SU-DHL-6 (cell line): ENCODE results near the gene DPF1.

Experiments used
- H2AFZ ChIP-seq: fragments of 200-600 bp; sonication (generic); 2 replicates; pipeline ENCODE4 v1.6.1; 2014; ENCODE audit warnings: low read depth, mild to moderate bottlenecking, moderate library complexity, mixed read lengths, antibody characterized with exemption, low read length; ENCODE audit not compliant: severe bottlenecking
- H3F3A ChIP-seq: fragments of 200-600 bp; shearing (Covaris generic); 2 replicates; pipeline ENCODE4 v1.6.0; 2016; ENCODE audit warnings: antibody characterized with exemption, mild to moderate bottlenecking; ENCODE audit not compliant: insufficient read depth
- H3K27ac ChIP-seq: fragments of 200-600 bp; sonication (generic); 2 replicates; pipeline ENCODE4 v1.5.1; 2016; ENCODE audit warnings: low read depth, mild to moderate bottlenecking, low read length, moderate library complexity, mixed read lengths
- H3K27me3 ChIP-seq: fragments of 200-600 bp; sonication (generic), shearing (Covaris generic); 2 replicates; pipeline ENCODE4 v1.6.0; 2014; ENCODE audit warnings: mild to moderate bottlenecking, low read length
- H3K36me3 ChIP-seq: fragments of 200-600 bp; sonication (generic); 2 replicates; pipeline ENCODE4 v1.6.1; 2014; ENCODE audit warnings: mild to moderate bottlenecking, low read length, mixed read lengths
- H3K4me2 ChIP-seq: fragments of 300-600, 200-600 bp; shearing (Covaris generic), sonication (generic); 2 replicates; pipeline ENCODE4 v1.6.0; 2014; ENCODE audit warnings: low read length, low read depth, mild to moderate bottlenecking; ENCODE audit not compliant: poor library complexity, severe bottlenecking
- H3K4me3 ChIP-seq: fragments of 200-600 bp; sonication (generic); 2 replicates; pipeline ENCODE4 v1.5.1; 2014; ENCODE audit warnings: antibody characterized with exemption, low read length, mild to moderate bottlenecking, mixed read lengths; ENCODE audit not compliant: insufficient read depth, poor library complexity, severe bottlenecking
- H3K79me2 ChIP-seq: fragments of 200-600 bp; sonication (generic); 2 replicates; pipeline ENCODE4 v1.6.1; 2014; ENCODE audit warnings: mild to moderate bottlenecking, low read length, moderate library complexity; ENCODE audit not compliant: insufficient read depth
- H3K9ac ChIP-seq: fragments of 200-600 bp; sonication (generic); 2 replicates; pipeline ENCODE4 v1.7.0; 2014; ENCODE audit warnings: mild to moderate bottlenecking, low read length
- H3K9me2 ChIP-seq: fragments of 200-600 bp; sonication (generic); replicated peaks from 2 replicates; pipeline ENCODE4 v1.6.1; 2014; ENCODE audit warnings: low read length; ENCODE audit not compliant: insufficient read depth
- H3K9me3 ChIP-seq: fragments of 200-600 bp; sonication (generic); 2 replicates; pipeline ENCODE4 v1.6.1; 2014; ENCODE audit warnings: low read length, mixed read lengths; ENCODE audit not compliant: insufficient read depth
- H4K20me1 ChIP-seq: fragments of 200-600 bp; sonication (generic); 2 replicates; pipeline ENCODE4 v1.6.1; 2014; ENCODE audit warnings: low read depth, mild to moderate bottlenecking, antibody characterized with exemption, low read length, moderate library complexity, mixed read lengths
- EZH2phosphoT487 ChIP-seq: fragments of 200-600 bp; sonication (generic), shearing (Covaris generic); conservative IDR thresholded peaks from 2 replicates; pipeline ENCODE4 v1.6.1; 2018; ENCODE audit warnings: mild to moderate bottlenecking, antibody characterized with exemption, low read length, moderate library complexity, mixed read lengths
- TF ChIP-seq, protein P1 (sequence below): fragments of 200-600 bp; sonication (generic); IDR thresholded peaks from one replicate; pipeline ENCODE4 v1.5.1; 2017; ENCODE audit warnings: antibody characterized with exemption, mild to moderate bottlenecking, low read length, moderate library complexity; ENCODE audit not compliant: insufficient read depth, poor library complexity, severe bottlenecking

The DPF1 gene

DNA sequence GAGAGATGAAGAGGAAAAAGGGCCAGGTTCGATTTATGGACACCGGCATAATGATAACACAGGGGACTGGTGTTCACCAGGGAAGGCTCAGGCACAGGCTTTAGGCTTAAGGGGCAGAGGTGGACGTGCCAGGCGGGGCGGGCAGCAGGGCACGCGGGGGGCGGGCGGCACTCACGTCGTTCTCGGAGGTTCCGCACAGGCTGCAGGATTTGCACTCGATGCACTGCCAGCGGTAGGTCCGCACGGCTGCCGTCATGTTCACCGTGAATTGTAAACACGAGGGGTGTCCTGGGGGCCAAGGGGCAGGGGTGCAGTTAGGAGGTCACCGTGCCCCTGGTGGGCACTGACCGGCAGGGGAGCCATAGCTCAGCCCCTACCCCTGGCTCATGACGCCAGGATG, 10.6 kb downstream of the DPF1 start:
- no peak overlapping the region for H3K4me2 ChIP-seq
- no peak overlapping the region for H3K27ac ChIP-seq
- no peaks in the 10 kb centered on the region for H3K9me3 ChIP-seq
- H2AFZ ChIP-seq, result no peak overlapping the region
- no peak for TF ChIP-seq EZH2phosphoT487
- TF ChIP-seq, protein P1, sequence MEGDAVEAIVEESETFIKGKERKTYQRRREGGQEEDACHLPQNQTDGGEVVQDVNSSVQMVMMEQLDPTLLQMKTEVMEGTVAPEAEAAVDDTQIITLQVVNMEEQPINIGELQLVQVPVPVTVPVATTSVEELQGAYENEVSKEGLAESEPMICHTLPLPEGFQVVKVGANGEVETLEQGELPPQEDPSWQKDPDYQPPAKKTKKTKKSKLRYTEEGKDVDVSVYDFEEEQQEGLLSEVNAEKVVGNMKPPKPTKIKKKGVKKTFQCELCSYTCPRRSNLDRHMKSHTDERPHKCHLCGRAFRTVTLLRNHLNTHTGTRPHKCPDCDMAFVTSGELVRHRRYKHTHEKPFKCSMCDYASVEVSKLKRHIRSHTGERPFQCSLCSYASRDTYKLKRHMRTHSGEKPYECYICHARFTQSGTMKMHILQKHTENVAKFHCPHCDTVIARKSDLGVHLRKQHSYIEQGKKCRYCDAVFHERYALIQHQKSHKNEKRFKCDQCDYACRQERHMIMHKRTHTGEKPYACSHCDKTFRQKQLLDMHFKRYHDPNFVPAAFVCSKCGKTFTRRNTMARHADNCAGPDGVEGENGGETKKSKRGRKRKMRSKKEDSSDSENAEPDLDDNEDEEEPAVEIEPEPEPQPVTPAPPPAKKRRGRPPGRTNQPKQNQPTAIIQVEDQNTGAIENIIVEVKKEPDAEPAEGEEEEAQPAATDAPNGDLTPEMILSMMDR, result no peak
- no peaks in the 10 kb centered on the region for H3K27me3 ChIP-seq
- H3K79me2 ChIP-seq, result no peaks in the 10 kb centered on the region
- no peak overlapping the region for H3K4me3 ChIP-seq
- H3K36me3 ChIP-seq, result no peaks in the 10 kb centered on the region
- no peaks in the 10 kb centered on the region for H3K9me2 ChIP-seq
- no peak overlapping the region for H3K9ac ChIP-seq
- no peaks in the 10 kb centered on the region for H4K20me1 ChIP-seq
- H3F3A ChIP-seq, result 0 out of 2 replicates have a peak, but pooled peaks cover 3% of the 10 kb centered on the region

GRCh38 chr19:38211766-38212165, 12.3 kb downstream of the DPF1 start:
- no peaks in the 10 kb centered on the region for H3K79me2 ChIP-seq
- no peak overlapping the region for H2AFZ ChIP-seq
- H3K9ac ChIP-seq, result no peak overlapping the region
- no peaks in the 10 kb centered on the region for H3K36me3 ChIP-seq
- H3F3A ChIP-seq, result 0 out of 2 replicates have a peak, but pooled peaks cover 8% of the 10 kb centered on the region
- H3K27ac ChIP-seq, result no peak overlapping the region
- H3K9me2 ChIP-seq, result no peaks in the 10 kb centered on the region
- no peaks in the 10 kb centered on the region for H3K27me3 ChIP-seq
- no peaks in the 10 kb centered on the region for H3K9me3 ChIP-seq
- peaks cover 5% of the 10 kb centered on the region; the same call in 1 of the 2 replicates for H4K20me1 ChIP-seq
- H3K4me2 ChIP-seq, result no peak overlapping the region
- no peak overlapping the region for H3K4me3 ChIP-seq
- TF ChIP-seq, protein P1, result no peak
- no peak for TF ChIP-seq EZH2phosphoT487

- H3K9me3 ChIP-seq, result no peaks in the 10 kb centered on the region
- H4K20me1 ChIP-seq, result peaks cover 5% of the 10 kb centered on the region; the same call in 1 of the 2 replicates
- H2AFZ ChIP-seq, result no peak overlapping the region
- no peak overlapping the region for H3K4me3 ChIP-seq
- H3K27ac ChIP-seq, result no peak overlapping the region
- H3K27me3 ChIP-seq, result no peaks in the 10 kb centered on the region
- TF ChIP-seq, protein P1, result no peak
- TF ChIP-seq EZH2phosphoT487, result no peak
- H3K36me3 ChIP-seq, result no peaks in the 10 kb centered on the region
- 0 out of 2 replicates have a peak, but pooled peaks cover 8% of the 10 kb centered on the region for H3F3A ChIP-seq
- H3K9me2 ChIP-seq, result no peaks in the 10 kb centered on the region
- H3K4me2 ChIP-seq, result no peak overlapping the region
- no peak overlapping the region for H3K9ac ChIP-seq
- no peaks in the 10 kb centered on the region for H3K79me2 ChIP-seq
Measured at GRCh38 chr19:38211151-38211591, 12.9 kb downstream of the DPF1 start.
